HG02852 (cell line): ENCODE results near the gene ZFYVE16.
"Not testable (repeated sequence)": the region's sequence is repeated elsewhere in the genome, so short reads cannot be mapped to it uniquely, and the experiment has no call there.

Source experiments
- ATAC-seq: cut with Tn5 transposase; IDR thresholded peaks from one replicate; pipeline ENCODE4 v1.9.1; 2021; ENCODE audit warnings: mild to moderate bottlenecking, moderate library complexity; ENCODE audit not compliant: unreplicated experiment

ZFYVE16 gene

GRCh38 chr5:80487444-80487828 is 79.6 kb downstream of the ZFYVE16 start:
- no peak for ATAC-seq

- peak; percentile 82 for ATAC-seq
Observed at GRCh38 chr5:80487829-80488721, 80.2 kb downstream of the ZFYVE16 start, which contains the start of gene FAM151B. FAM151B (plus strand) TSS chr5:80488100; CDS start chr5:80488124, 24 bp downstream.

GRCh38 chr5:80491296-80491695 is 83.4 kb downstream of the ZFYVE16 start:
- no peak for ATAC-seq

- ATAC-seq = no peak
Observed at GRCh38 chr5:80492741-80493140, 84.9 kb downstream of the ZFYVE16 start.

- ATAC-seq = not testable (repeated sequence)
Observed at GRCh38 chr5:80493443-80493842, 85.6 kb downstream of the ZFYVE16 start.

GRCh38 chr5:80495891-80496290 is 88.0 kb downstream of the ZFYVE16 start:
- no peak for ATAC-seq

GRCh38 chr5:80502800-80503199 is 94.9 kb downstream of the ZFYVE16 start:
- no peak for ATAC-seq

- ATAC-seq = no peak
Observed at GRCh38 chr5:80503641-80504040, 95.8 kb downstream of the ZFYVE16 start.

GRCh38 chr5:80504833-80505232 is 97.0 kb downstream of the ZFYVE16 start:
- ATAC-seq = no peak

GRCh38 chr5:80507663-80508062 is 99.8 kb downstream of the ZFYVE16 start:
- ATAC-seq = no peak

GRCh38 chr5:80508844-80509243 is 101.0 kb downstream of the ZFYVE16 start:
- no peak for ATAC-seq

- ATAC-seq = no peak
Observed at GRCh38 chr5:80509362-80509761, 101.5 kb downstream of the ZFYVE16 start.

- ATAC-seq = no peak
Observed at GRCh38 chr5:80516826-80517225, 109.0 kb downstream of the ZFYVE16 start.
